Measurements from ENCODE around the gene TRAPPC3L. TPM values are rescaled to one million over a fixed set of nuclear protein-coding genes. Genes with fewer than 3 reads are reported as not detected.

The TRAPPC3L gene
- total RNA-seq, 1 experiment from 2014 or later: not detected

DNA sequence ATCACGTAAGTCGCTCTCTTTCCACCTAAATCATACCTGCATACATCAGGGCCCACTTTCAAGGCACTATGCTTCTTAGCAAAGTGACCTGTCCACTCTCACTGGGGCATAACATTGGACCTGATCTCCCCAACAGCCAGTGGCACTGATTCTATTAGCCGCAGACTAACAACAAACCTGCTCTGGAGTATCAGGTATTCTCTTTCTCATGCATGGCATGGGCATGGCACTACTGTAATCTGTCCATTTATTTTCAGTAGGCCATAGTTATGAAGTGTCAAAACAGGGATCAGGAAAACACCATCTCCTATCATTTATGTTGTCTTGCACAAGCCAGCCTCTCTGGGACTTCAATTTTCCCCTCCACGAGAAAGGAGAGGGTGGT, 16.5 kb upstream of the TRAPPC3L start:
- DNase-seq: no peak
- Histone ChIP-seq H4K8ac (replicated peaks; ENCODE audit: insufficient read length, low read depth, low read length) (no peak overlapping the region), H3K4me1 (ENCODE audit: insufficient read depth, low read length) (no peaks in the 10 kb centered on the region), H3K9ac (ENCODE audit: extremely low read depth, insufficient read length, low read length) (no peak overlapping the region), H3K27me3 (ENCODE audit: insufficient read depth, low read length) (no peaks in the 10 kb centered on the region), H2BK120ac (ENCODE audit: low read depth, low read length, poor library complexity, severe bottlenecking) (no peak overlapping the region), H3K14ac (ENCODE audit: insufficient read depth, low read length) (no peak overlapping the region), H2AFZ (ENCODE audit: low read length) (no peak overlapping the region), H3K23me2 (ENCODE audit: insufficient read length, low read depth, low read length, poor library complexity, severe bottlenecking) (no peaks in the 10 kb centered on the region), H3K79me1 (ENCODE audit: insufficient read depth, low read depth, low read length, poor library complexity, severe bottlenecking) (no peaks in the 10 kb centered on the region), H3K4me2 (ENCODE audit: insufficient read depth, insufficient read length, low read length) (no peak overlapping the region), H2AK5ac (ENCODE audit: insufficient read length, low read length) (no peak overlapping the region), H4K5ac (ENCODE audit: insufficient read length, low read depth, low read length) (no peak overlapping the region), H2BK20ac (ENCODE audit: low read depth, low read length, poor library complexity, severe bottlenecking) (no peak overlapping the region), H3K4ac (ENCODE audit: low read depth, low read length) (no peak overlapping the region), H2BK5ac (ENCODE audit: insufficient read length, low read length) (no peak overlapping the region), H3K18ac (ENCODE audit: insufficient read length, low read depth, low read length) (no peak overlapping the region), H3K27ac (ENCODE audit: insufficient read length, low read depth, low read length) (no peak overlapping the region), H3K56ac (ENCODE audit: insufficient read length, low read depth, low read length) (no peak overlapping the region), H3K9me3 (ENCODE audit: control insufficient read depth, low read depth, low read length) (no peaks in the 10 kb centered on the region), H4K20me1 (ENCODE audit: control insufficient read depth, insufficient read depth, insufficient read length) (no peaks in the 10 kb centered on the region), H2BK12ac (ENCODE audit: insufficient read length, low read depth, low read length) (no peak overlapping the region), H2BK15ac (ENCODE audit: low read depth, low read length) (no peak overlapping the region), H3T11ph (ENCODE audit: low read length) (no peak overlapping the region), H4K91ac (ENCODE audit: insufficient read length, low read depth, low read length) (no peak overlapping the region), H3K79me2 (ENCODE audit: insufficient read depth, low read length) (no peaks in the 10 kb centered on the region), H3K23ac (ENCODE audit: insufficient read length, low read depth, low read length) (no peak overlapping the region)
- no peaks in the 10 kb centered on the region for H3K36me3 Mint-ChIP-seq (ENCODE audit: insufficient read depth in 1 of 3, low read depth in 3 of 3)
- TF ChIP-seq CTCF (conservative IDR thresholded peaks at IDR 0.05): no peak
- H3K9me3 Mint-ChIP-seq: no peaks in the 10 kb centered on the region
- no peak overlapping the region for H3K27ac Mint-ChIP-seq
- peaks cover 3% of the 10 kb centered on the region in 2 experiments; a peak in 2 of 4 replicates for H3K4me1 Mint-ChIP-seq
- WGBS (ENCODE audit: extremely low coverage, insufficient read length, low lambda C conversion rate): no CpG with 5 or more reads among the region's 4 CpGs
- no peak overlapping the region for H3K4me3 Mint-ChIP-seq
- peaks cover 7% of the 10 kb centered on the region for H3K27me3 Mint-ChIP-seq (ENCODE audit: low read depth)

Measured in H9 (cell line).